K562 (cell line): ENCODE results near the gene FOXK2. TPM values are rescaled to one million over a fixed set of nuclear protein-coding genes. Genes with fewer than 3 reads are reported as not detected.

Experiments
- CREB3 ChIP-seq: fragments of 450-650 bp; conservative IDR thresholded peaks from 2 replicates; pipeline ENCODE4 v1.6.1; 2016; ENCODE audit warnings: missing genetic modification characterization, low read depth, mild to moderate bottlenecking, missing compliant biosample characterization, moderate library complexity
- CTBP1 ChIP-seq: fragments of 450-650 bp; IDR thresholded peaks from 2 replicates; pipeline ENCODE4 v1.6.1; 2016; ENCODE audit warnings: borderline replicate concordance
- DDX20 ChIP-seq: fragments of 450-650 bp; IDR thresholded peaks from 2 replicates; pipeline ENCODE4 v1.6.1; 2016; ENCODE audit warnings: missing genetic modification characterization, low read depth, mild to moderate bottlenecking, missing compliant biosample characterization, moderate library complexity
- DLX4 ChIP-seq: fragments of 250-450 bp; sonication (Bioruptor Pico); IDR thresholded peaks from 2 replicates; pipeline ENCODE4 v1.6.1; 2021; ENCODE audit warnings: mild to moderate bottlenecking
- E2F8 ChIP-seq: fragments of 450-650 bp; IDR thresholded peaks from 2 replicates; pipeline ENCODE4 v1.7.1; 2018; ENCODE audit warnings: mild to moderate bottlenecking, low read depth; ENCODE audit not compliant: partially characterized antibody
- ETV6 ChIP-seq, 3 experiments: fragments of 150-350 bp in 1 of 3; sonication (generic) in 1 of 3; formaldehyde crosslinking in 1 of 3; IDR thresholded peaks; 2 replicates each; pipeline versions ENCODE4 v1.6.1 to v1.8.0; 2014 to 2022; ENCODE audit warnings: borderline replicate concordance in 2 of 3, low read depth in 2 of 3, antibody characterized with exemption in 1 of 3, low read length in 1 of 3, mild to moderate bottlenecking in 1 of 3, missing genetic modification reagents in 1 of 3
- FOS ChIP-seq: IDR thresholded peaks from 3 replicates; pipeline ENCODE4 v1.6.1; 2011; ENCODE audit not compliant: insufficient read length; ENCODE audit errors: extremely low read depth
- GTF2F1 ChIP-seq: IDR thresholded peaks from 2 replicates; pipeline ENCODE4 v1.6.1; 2011; ENCODE audit warnings: low read depth, low read length, improper control_type of control experiment
- HMGXB4 ChIP-seq: sonication (generic); formaldehyde crosslinking; IDR thresholded peaks from 2 replicates; pipeline ENCODE4 v1.8.1; 2023; ENCODE audit warnings: mild to moderate bottlenecking, missing genetic modification reagents
- NR2C2 ChIP-seq, 2 experiments: fragments of 200-800 bp in 1 of 2; sonication (Bioruptor generic) in 1 of 2; sonication (generic) in 1 of 2; formaldehyde crosslinking in 1 of 2; IDR thresholded peaks; 2 replicates each; pipeline versions ENCODE4 v1.6.1 to v1.8.0; 2016 to 2022; ENCODE audit warnings: mild to moderate bottlenecking in 1 of 2, missing compliant biosample characterization in 1 of 2, missing genetic modification characterization in 1 of 2, missing genetic modification reagents in 1 of 2
- RBFOX2 ChIP-seq: fragments of 200-400 bp; formaldehyde crosslinking; IDR thresholded peaks from 2 replicates; pipeline ENCODE4 v1.6.1; 2017; ENCODE audit warnings: low read depth, mild to moderate bottlenecking, low read length, moderate library complexity
- RBM14 ChIP-seq: fragments of 200-400 bp; formaldehyde crosslinking; IDR thresholded peaks from 2 replicates; pipeline ENCODE4 v1.6.1; 2018; ENCODE audit warnings: low read depth, mild to moderate bottlenecking, low read length, moderate library complexity, borderline replicate concordance; ENCODE audit not compliant: insufficient read depth
- RBM39 ChIP-seq: fragments of 200-400 bp; formaldehyde crosslinking; optimal IDR thresholded peaks from 2 replicates; pipeline ENCODE3; 2018; ENCODE audit warnings: low read depth, low read length
- TSC22D4 ChIP-seq: fragments of 450-650 bp; IDR thresholded peaks from 2 replicates; pipeline ENCODE4 v1.6.1; 2016; ENCODE audit warnings: missing genetic modification characterization, missing biosample characterization, control low read depth
- ZFX ChIP-seq: sonication (generic); formaldehyde crosslinking; IDR thresholded peaks from 2 replicates; pipeline ENCODE4 v1.8.0; 2022; ENCODE audit warnings: mild to moderate bottlenecking, missing genetic modification reagents, moderate library complexity
- ZNF143 ChIP-seq: sonication (generic); formaldehyde crosslinking; IDR thresholded peaks from 2 replicates; pipeline ENCODE4 v1.9.0; 2022; ENCODE audit warnings: mild to moderate bottlenecking, missing genetic modification reagents
- ZNF224 ChIP-seq: sonication (generic); formaldehyde crosslinking; IDR thresholded peaks from 2 replicates; pipeline ENCODE4 v1.8.0; 2022; ENCODE audit warnings: mild to moderate bottlenecking, missing genetic modification reagents
- ZNF24 ChIP-seq: fragments of 450-650 bp; IDR thresholded peaks from 2 replicates; pipeline ENCODE4 v1.6.1; 2016
- ZNF282 ChIP-seq: sonication (generic); formaldehyde crosslinking; IDR thresholded peaks from 2 replicates; pipeline ENCODE4 v1.8.1; 2023; ENCODE audit warnings: missing genetic modification reagents
- ZNF41 ChIP-seq: fragments of 250-450 bp; sonication (Bioruptor Pico); conservative IDR thresholded peaks from 2 replicates; pipeline ENCODE4 v1.4.0; 2020; ENCODE audit warnings: mild to moderate bottlenecking
- polyA plus RNA-seq, 8 experiments: library from polyadenylated mRNA; depleted of rRNA in 4 of 8; stranded (reverse) in 5 of 8; unstranded in 3 of 8; fragments of >200 nt; fragmentation: Nextera tagmentation in 2 of 8; fragmentation: Illumina TruSeq in 1 of 8; extraction: Ambion mirVana in 2 of 8; extraction: Trizol in 1 of 8; gene quantifications; 2 replicates each; pipeline versions ENCODE4 v1.2.1 to v1.2.3, GENCODE V29; 2011 to 2014; ENCODE audit warnings: inconsistent platforms in 1 of 8, missing spikeins in 1 of 8
- total RNA-seq, 7 experiments: library from RNA; depleted of rRNA in 6 of 7; stranded (reverse); fragments of >200 nt in 6 of 7; fragmentation: Illumina TruSeq in 2 of 7; extraction: Trizol in 2 of 7; gene quantifications; 2 replicates each; pipeline versions ENCODE4 v1.2.1 to v1.2.3, GENCODE V29; 2011 to 2021; ENCODE audit warnings: low replicate concordance in 1 of 7

The FOXK2 gene
- total and polyA plus RNA-seq, 9 of the 15 experiments (the other 6 are each of a cell fraction or from before 2014, with no cell fraction given), result 3.0 to 86.0 (median 44.1) TPM

- TF ChIP-seq TSC22D4 (tag), result no peak
- TF ChIP-seq CTBP1, result peak; percentile 59
- 0 out of 2 replicates have a peak, but pooled peaks have one; percentile 15 for TF ChIP-seq ZNF24
- TF ChIP-seq RBM39, result no peak
- TF ChIP-seq FOS, result peak; percentile 91
- peak; percentile 84 for TF ChIP-seq ZFX
- peak; percentile 54; the same call in 1 of the 2 replicates for TF ChIP-seq CREB3 (tag)
- no peak for TF ChIP-seq DLX4 (CRISPR knock-in tag)
- peak; percentile 86 for TF ChIP-seq RBFOX2
- no peak for TF ChIP-seq DDX20 (tag)
- TF ChIP-seq ZNF224 (CRISPR knock-in tag), result no peak
- TF ChIP-seq HMGXB4 (CRISPR knock-in tag), result peak; percentile 60; the same call in 1 of the 2 replicates
- 0 out of 2 replicates have a peak, but pooled peaks have one; percentile 29 for TF ChIP-seq ZNF41 (CRISPR knock-in tag)
- peak; percentile 22 for TF ChIP-seq E2F8
- no peak for TF ChIP-seq ETV6 (IDR thresholded peaks at IDR 0.05; ENCODE audit: borderline replicate concordance in 1 of 2, low read depth in 2 of 2, low read length in 1 of 2)
- peak; percentile 89; the same call in 1 of the 2 replicates for TF ChIP-seq ETV6 (CRISPR knock-in tag; IDR thresholded peaks at IDR 0.05; ENCODE audit: borderline replicate concordance)
- TF ChIP-seq ZNF143 (CRISPR knock-in tag), result 0 out of 2 replicates have a peak, but pooled peaks have one; percentile 30
- TF ChIP-seq NR2C2 (CRISPR knock-in tag; IDR thresholded peaks at IDR 0.05), result peak; percentile 72
- TF ChIP-seq NR2C2 (tag; IDR thresholded peaks at IDR 0.05), result peak; percentile 62; the same call in 1 of the 2 replicates
- TF ChIP-seq ZNF282, result peak; percentile 96
- TF ChIP-seq GTF2F1, result no peak
- TF ChIP-seq RBM14, result no peak
These were observed 22.8 kb upstream of the FOXK2 start (continued) for GRCh38 chr17:82496529-82497434.
